WTC11 (cell line): ENCODE measurements around the gene MRPL24.

Source experiments
- CREB1 ChIP-seq: sonication (generic); formaldehyde crosslinking; IDR thresholded peaks from 2 replicates; pipeline ENCODE4 v1.8.0; 2023; ENCODE audit warnings: mild to moderate bottlenecking, missing genetic modification reagents
- E2F1 ChIP-seq: sonication (generic); formaldehyde crosslinking; IDR thresholded peaks from 2 replicates; pipeline ENCODE4 v1.8.0; 2022; ENCODE audit warnings: mild to moderate bottlenecking, missing genetic modification reagents
- GRHL2 ChIP-seq: fragments of 250-450 bp; sonication (Bioruptor Pico); IDR thresholded peaks from 2 replicates; pipeline ENCODE4 v1.8.0; 2022; ENCODE audit warnings: mild to moderate bottlenecking, moderate library complexity; ENCODE audit not compliant: insufficient replicate concordance, severe bottlenecking
- KAT7 ChIP-seq: sonication (generic); formaldehyde crosslinking; IDR thresholded peaks from 2 replicates; pipeline ENCODE4 v1.8.1; 2023; ENCODE audit warnings: missing genetic modification reagents, mild to moderate bottlenecking, borderline replicate concordance

GRCh38 chr1:156750191-156750672 lies 9.3 kb upstream of the MRPL24 start:
- TF ChIP-seq KAT7 (CRISPR knock-in tag) (no peak), GRHL2 (CRISPR knock-in tag) (no peak), E2F1 (CRISPR knock-in tag) (no peak), CREB1 (no peak)
